B cell (primary cell): ENCODE results near the gene CUEDC2. TPM values are rescaled to one million over a fixed set of nuclear protein-coding genes. Genes with fewer than 3 reads are reported as not detected.
A peak's percentile ranks its signal among the peaks of the same experiment; 100 is the strongest.

Source experiments
- ATAC-seq: fragments of 200-7000 bp; cut with Tn5 transposase; one replicate; pipeline ENCODE4 v1.10.0; 2021; ENCODE audit warnings: low read depth, mild to moderate bottlenecking, moderate number of reproducible peaks, moderate library complexity
- CTCF ChIA-PET: fragments of 350-600 bp; sonication (Branson Sonifier 250); formaldehyde crosslinking; loops from one replicate; lab custom pipeline; 2021; ENCODE audit warnings: antibody characterized with exemption, inconsistent platforms; lab: Charles Lee
- POLR2A ChIA-PET: fragments of 350-600 bp; sonication (Branson Sonifier 250); formaldehyde crosslinking; loops from one replicate; lab custom pipeline; 2021; ENCODE audit warnings: antibody characterized with exemption; lab: Charles Lee
- DNase-seq: peaks from one replicate; pipeline ENCODE4 v3.0.0; 2013
- H2AFZ ChIP-seq: 2 replicates; pipeline ENCODE4 v1.6.1; 2012; ENCODE audit warnings: mild to moderate bottlenecking, low read depth, low read length; ENCODE audit not compliant: insufficient read depth, poor library complexity, severe bottlenecking
- H3K27ac ChIP-seq, 2 donors: 1 replicate in 1 of 2; 2 replicates in 1 of 2; pipeline ENCODE4 v1.5.1; 2012 to 2013; ENCODE audit warnings: low read length in 2 of 2, mild to moderate bottlenecking in 2 of 2, moderate library complexity in 1 of 2
- H3K27me3 ChIP-seq, 4 experiments: fragments of 200-600 bp in 1 of 4; sonication (generic) in 1 of 4; replicated peaks in 1 of 4; 1 replicate in 2 of 4; 2 replicates in 2 of 4; pipeline versions ENCODE4 v1.6.1 to v1.7.0; 2013 to 2016; ENCODE audit warnings: low read length in 3 of 4, mild to moderate bottlenecking in 2 of 4, mixed read lengths in 1 of 4, moderate library complexity in 1 of 4; ENCODE audit not compliant: insufficient read depth in 4 of 4, control insufficient read depth in 3 of 4; ENCODE audit errors: control extremely low read depth in 1 of 4
- H3K36me3 ChIP-seq, 2 experiments: replicated peaks in 1 of 2; 1 replicate in 1 of 2; 2 replicates in 1 of 2; pipeline versions ENCODE4 v1.6.1 to v1.7.1; 2013; ENCODE audit warnings: low read length in 1 of 2; ENCODE audit not compliant: insufficient read depth in 2 of 2, control insufficient read depth in 1 of 2; ENCODE audit errors: control extremely low read depth in 1 of 2, extremely low read depth in 1 of 2
- H3K4me1 ChIP-seq, 2 donors: fragments of 200-600 bp in 1 of 2; sonication (generic) in 1 of 2; 1 replicate in 1 of 2; 2 replicates in 1 of 2; pipeline versions ENCODE4 v1.5.1 to v1.6.1; 2013 to 2017; ENCODE audit warnings: low read length in 2 of 2; ENCODE audit not compliant: control insufficient read depth in 2 of 2, insufficient read depth in 2 of 2
- H3K4me2 ChIP-seq: replicated peaks from 2 replicates; pipeline ENCODE3; 2012; ENCODE audit warnings: mild to moderate bottlenecking, low read depth, low read length; ENCODE audit not compliant: poor library complexity, severe bottlenecking
- H3K4me3 ChIP-seq, 5 experiments: fragments of 200-600 bp in 1 of 5; sonication (generic) in 1 of 5; 1 replicate in 3 of 5; 2 replicates in 2 of 5; pipeline versions ENCODE4 v1.5.1 to v1.7.0; 2011 to 2016; ENCODE audit warnings: low read length in 4 of 5, mild to moderate bottlenecking in 4 of 5, low read depth in 2 of 5, control low read depth in 1 of 5, moderate library complexity in 1 of 5; ENCODE audit not compliant: insufficient read depth in 1 of 5; ENCODE audit errors: control extremely low read depth in 1 of 5, extremely low read depth in 1 of 5
- H3K79me2 ChIP-seq: fragments of 200-600 bp; sonication (generic); one replicate; pipeline ENCODE4 v1.6.0; 2016; ENCODE audit warnings: low read length; ENCODE audit not compliant: control insufficient read depth, insufficient read depth
- H3K9ac ChIP-seq: fragments of 200-600 bp; sonication (generic); 2 replicates; pipeline ENCODE4 v1.6.1; 2017; ENCODE audit warnings: mild to moderate bottlenecking, low read length, moderate library complexity
- H3K9me3 ChIP-seq, 3 donors: one replicate each; pipeline versions ENCODE4 v1.6.1 to v1.7.1; 2013; ENCODE audit warnings: low read length in 2 of 3; ENCODE audit not compliant: control insufficient read depth in 2 of 3, insufficient read depth in 1 of 3; ENCODE audit errors: control extremely low read depth in 1 of 3
- H4K20me1 ChIP-seq: 2 replicates; pipeline ENCODE4 v1.6.0; 2012; ENCODE audit warnings: mild to moderate bottlenecking, low read length; ENCODE audit not compliant: insufficient read depth, control insufficient read depth, poor library complexity, severe bottlenecking
- H3K27ac Mint-ChIP-seq: one replicate; pipeline ENCODE4 v1.8.0; 2021; ENCODE audit warnings: mixed read lengths
- H3K27me3 Mint-ChIP-seq: one replicate; pipeline ENCODE4 v1.8.0; 2021; ENCODE audit warnings: mixed read lengths
- H3K4me1 Mint-ChIP-seq: one replicate; pipeline ENCODE4 v1.8.0; 2021; ENCODE audit warnings: mixed read lengths
- H3K4me3 Mint-ChIP-seq: one replicate; pipeline ENCODE4 v1.8.0; 2021; ENCODE audit warnings: mixed read lengths
- H3K9me3 Mint-ChIP-seq: one replicate; pipeline ENCODE4 v1.8.0; 2022; ENCODE audit warnings: mixed read lengths; ENCODE audit not compliant: insufficient read depth
- EZH2 ChIP-seq: IDR thresholded peaks from 2 replicates; pipeline ENCODE4 v1.6.1; 2012; ENCODE audit warnings: borderline replicate concordance, low read depth, mild to moderate bottlenecking, moderate library complexity, low read length; ENCODE audit not compliant: insufficient read depth, poor library complexity, severe bottlenecking
- WGBS: methylation state at CpG from one replicate; pipeline ENCODE4 v1.1.5; 2013; ENCODE audit warnings: missing lambda C conversion rate; ENCODE audit not compliant: insufficient coverage; 5-methylcytosine and 5-hydroxymethylcytosine counted together
- intact Hi-C: fragments of 100-400 bp; cut with micrococcal nuclease; formaldehyde crosslinking; loops from one replicate; pipeline ENCODE4 v1.10.0; 2022
- polyA plus RNA-seq: library from polyadenylated mRNA; depleted of rRNA; stranded (reverse); fragments of >200 nt; gene quantifications from 2 replicates; pipeline ENCODE4 v1.2.3, GENCODE V29; 2012
- total RNA-seq, 2 donors: library from RNA; stranded (reverse); fragments of 120-200 nt in 1 of 2; gene quantifications; 1 replicate in 1 of 2; 2 replicates in 1 of 2; pipeline versions ENCODE4 v1.2.3 to v1.2.4, GENCODE V29; 2013 to 2022
- TF ChIP-seq, protein P1 (sequence below): fragments of 200-600 bp; IDR thresholded peaks from one replicate; pipeline ENCODE4 v1.8.0; 2022; ENCODE audit warnings: antibody characterized with exemption, mild to moderate bottlenecking

The CUEDC2 gene
- total and polyA plus RNA-seq, 2 donors (not counting 1 experiment from before 2014, with no cell fraction given): 35.6 to 49.4 TPM

DNA sequence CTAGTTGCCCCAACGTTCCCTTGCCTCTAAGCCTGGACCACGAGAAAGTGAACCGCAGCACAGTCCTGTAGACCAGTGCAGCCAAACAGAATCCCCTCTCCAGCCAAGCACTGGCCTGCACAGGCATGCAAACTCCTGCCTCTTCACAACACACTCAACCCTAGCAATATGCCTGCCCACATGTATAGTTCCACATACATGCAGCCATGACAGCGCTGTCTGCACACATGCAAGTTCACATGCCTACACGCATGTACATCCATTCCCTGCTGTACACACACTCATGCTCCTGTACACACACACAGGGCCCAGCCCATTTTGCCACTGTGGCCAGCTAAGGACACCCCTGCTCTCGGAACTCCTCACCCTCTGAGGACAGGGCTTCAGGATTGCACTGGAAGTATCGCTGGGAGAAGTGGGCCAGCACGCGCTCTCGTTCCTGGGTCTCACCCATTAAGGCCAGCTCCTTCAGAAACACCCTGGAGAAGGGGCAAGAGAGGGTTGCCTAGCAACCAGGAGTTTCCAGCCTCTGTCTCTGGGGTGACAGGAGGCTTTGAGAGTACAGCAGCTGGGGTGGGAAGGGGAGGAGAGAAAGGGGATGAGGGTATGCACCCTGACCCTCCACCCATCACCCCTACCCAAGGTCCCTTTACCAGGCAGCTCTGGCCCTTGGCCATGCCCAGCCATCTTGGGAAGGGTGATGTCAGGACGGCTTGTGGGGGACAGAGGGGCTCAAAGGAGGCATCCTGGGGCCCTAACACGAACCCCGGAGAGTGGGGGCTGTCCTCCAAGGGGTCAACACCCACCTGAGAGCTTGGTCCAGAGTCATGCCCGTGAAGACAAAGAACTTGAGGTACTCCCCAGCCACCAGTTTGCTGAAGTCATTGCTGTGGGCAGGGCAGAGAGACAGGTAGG is 20.8 kb downstream of the CUEDC2 start:
- peak overlapping the region; percentile 46 for H3K27ac Mint-ChIP-seq
- Histone ChIP-seq H3K9me3 (peaks cover 0 to 23% (median 0%) of the 10 kb centered on the region in 3 donors), H3K27me3 (peaks cover 0 to 86% (median 47%) of the 10 kb centered on the region in 4 experiments), H3K4me1 (peaks cover 26 to 33% of the 10 kb centered on the region in 2 donors), H3K4me3 (no peak overlapping the region), H4K20me1 (no peaks in the 10 kb centered on the region), H3K4me2 (no peak overlapping the region), H3K36me3 (no peaks in the 10 kb centered on the region), H2AFZ (no peak overlapping the region), H3K79me2 (no peaks in the 10 kb centered on the region), H3K9ac (no peak overlapping the region), H3K27ac (no peak overlapping the region)
- ChIA-PET POLR2A (interaction anchor here (1.0 to 3.3 kb wide), 3 partner anchors 9 to 39 kb away, joined by 3 to 14 read pairs (median 3); partner anchors contain the start of gene FBXL15), CTCF (interaction anchor here (0.8 to 5.0 kb wide), 6 partner anchors 8 to 67 kb away, joined by 3 to 35 read pairs (median 7); partner anchors contain the start of gene FBXL15)
- intact Hi-C loops: no loop called here
- peaks cover 29% of the 10 kb centered on the region for H3K4me1 Mint-ChIP-seq
- H3K9me3 Mint-ChIP-seq: no peaks in the 10 kb centered on the region
- WGBS: 92% methylated on average over 11 of the region's 14 CpGs
- ATAC-seq (no peak), DNase-seq (peak; percentile 31)
- H3K27me3 Mint-ChIP-seq: peaks cover 63% of the 10 kb centered on the region
- TF ChIP-seq, protein P1, sequence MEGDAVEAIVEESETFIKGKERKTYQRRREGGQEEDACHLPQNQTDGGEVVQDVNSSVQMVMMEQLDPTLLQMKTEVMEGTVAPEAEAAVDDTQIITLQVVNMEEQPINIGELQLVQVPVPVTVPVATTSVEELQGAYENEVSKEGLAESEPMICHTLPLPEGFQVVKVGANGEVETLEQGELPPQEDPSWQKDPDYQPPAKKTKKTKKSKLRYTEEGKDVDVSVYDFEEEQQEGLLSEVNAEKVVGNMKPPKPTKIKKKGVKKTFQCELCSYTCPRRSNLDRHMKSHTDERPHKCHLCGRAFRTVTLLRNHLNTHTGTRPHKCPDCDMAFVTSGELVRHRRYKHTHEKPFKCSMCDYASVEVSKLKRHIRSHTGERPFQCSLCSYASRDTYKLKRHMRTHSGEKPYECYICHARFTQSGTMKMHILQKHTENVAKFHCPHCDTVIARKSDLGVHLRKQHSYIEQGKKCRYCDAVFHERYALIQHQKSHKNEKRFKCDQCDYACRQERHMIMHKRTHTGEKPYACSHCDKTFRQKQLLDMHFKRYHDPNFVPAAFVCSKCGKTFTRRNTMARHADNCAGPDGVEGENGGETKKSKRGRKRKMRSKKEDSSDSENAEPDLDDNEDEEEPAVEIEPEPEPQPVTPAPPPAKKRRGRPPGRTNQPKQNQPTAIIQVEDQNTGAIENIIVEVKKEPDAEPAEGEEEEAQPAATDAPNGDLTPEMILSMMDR: no peak
- TF ChIP-seq EZH2: no peak
- peak overlapping the region; percentile 79 for H3K4me3 Mint-ChIP-seq
